HepG2 (cell line): Measurements from ENCODE around the gene NDUFAF3. TPM values are rescaled to one million over a fixed set of nuclear protein-coding genes. Genes with fewer than 3 reads are reported as not detected.
A peak's percentile ranks its signal among the peaks of the same experiment; 100 is the strongest.

Experiments used
- FOXJ3 ChIP-seq: sonication (generic); formaldehyde crosslinking; IDR thresholded peaks from 2 replicates; pipeline ENCODE4 v1.4.0; 2020; ENCODE audit warnings: missing genetic modification reagents, mild to moderate bottlenecking, borderline replicate concordance
- HCFC1 ChIP-seq: fragments of 150-350 bp; IDR thresholded peaks from 2 replicates; pipeline ENCODE4 v1.6.1; 2014; ENCODE audit warnings: low read depth, low read length
- HNRNPH1 ChIP-seq: fragments of 200-400 bp; formaldehyde crosslinking; optimal IDR thresholded peaks from 2 replicates; pipeline ENCODE3; 2017; ENCODE audit warnings: mild to moderate bottlenecking, low read depth, low read length
- KMT2B ChIP-seq: IDR thresholded peaks from 2 replicates; pipeline ENCODE4 v1.6.1; 2016; ENCODE audit warnings: missing genetic modification reagents, missing compliant biosample characterization
- MAX ChIP-seq: IDR thresholded peaks from 2 replicates; pipeline ENCODE4 v1.6.1; 2012; ENCODE audit warnings: inconsistent platforms
- MEF2D ChIP-seq: sonication (generic); formaldehyde crosslinking; IDR thresholded peaks from 2 replicates; pipeline ENCODE4 v1.5.1; 2020; ENCODE audit warnings: mild to moderate bottlenecking, missing genetic modification reagents
- MTA1 ChIP-seq: sonication (generic); formaldehyde crosslinking; IDR thresholded peaks from 2 replicates; pipeline ENCODE4 v1.4.0; 2020; ENCODE audit warnings: missing genetic modification reagents, mild to moderate bottlenecking, borderline replicate concordance
- NKX3-1 ChIP-seq: sonication (generic); formaldehyde crosslinking; IDR thresholded peaks from 2 replicates; pipeline ENCODE4 v1.5.0; 2020; ENCODE audit warnings: missing genetic modification reagents
- RBFOX2 ChIP-seq: fragments of 200-400 bp; formaldehyde crosslinking; IDR thresholded peaks from 2 replicates; pipeline ENCODE4 v1.6.1; 2017; ENCODE audit warnings: low read depth, mild to moderate bottlenecking, low read length
- ZNF101 ChIP-seq: sonication (generic); formaldehyde crosslinking; IDR thresholded peaks from 2 replicates; pipeline ENCODE4 v1.4.0; 2020; ENCODE audit warnings: mild to moderate bottlenecking, low read depth, missing genetic modification reagents, borderline replicate concordance
- ZNF230 ChIP-seq: sonication (generic); formaldehyde crosslinking; IDR thresholded peaks from 2 replicates; pipeline ENCODE4 v1.4.0; 2020; ENCODE audit warnings: mild to moderate bottlenecking, missing genetic modification reagents
- ZNF253 ChIP-seq: sonication (generic); formaldehyde crosslinking; IDR thresholded peaks from 2 replicates; pipeline ENCODE4 v1.8.0; 2022; ENCODE audit warnings: mild to moderate bottlenecking, missing genetic modification reagents, borderline replicate concordance
- ZNF468 ChIP-seq: sonication (generic); formaldehyde crosslinking; IDR thresholded peaks from 2 replicates; pipeline ENCODE4 v1.8.0; 2022; ENCODE audit warnings: mild to moderate bottlenecking, moderate library complexity, missing genetic modification reagents
- ZNF543 ChIP-seq: sonication (generic); formaldehyde crosslinking; IDR thresholded peaks from 2 replicates; pipeline ENCODE4 v1.4.0; 2020; ENCODE audit warnings: mild to moderate bottlenecking, missing genetic modification reagents
- ZNF552 ChIP-seq: sonication (generic); formaldehyde crosslinking; IDR thresholded peaks from 2 replicates; pipeline ENCODE4 v1.9.0; 2022; ENCODE audit warnings: missing genetic modification reagents, mild to moderate bottlenecking, borderline replicate concordance
- ZNF619 ChIP-seq: sonication (generic); formaldehyde crosslinking; IDR thresholded peaks from 2 replicates; pipeline ENCODE4 v1.4.0; 2020; ENCODE audit warnings: mild to moderate bottlenecking, missing genetic modification reagents
- ZNF713 ChIP-seq: sonication (generic); formaldehyde crosslinking; IDR thresholded peaks from 2 replicates; pipeline ENCODE4 v1.4.0; 2020; ENCODE audit warnings: mild to moderate bottlenecking, missing genetic modification reagents
- ZNF768 ChIP-seq: sonication (generic); formaldehyde crosslinking; IDR thresholded peaks from 2 replicates; pipeline ENCODE4 v1.4.0; 2020; ENCODE audit warnings: missing genetic modification reagents
- ZSCAN9 ChIP-seq: IDR thresholded peaks from 2 replicates; pipeline ENCODE4 v1.6.1; 2016; ENCODE audit warnings: borderline replicate concordance
- polyA plus RNA-seq, 8 experiments: library from polyadenylated mRNA; depleted of rRNA in 3 of 8; stranded (reverse) in 7 of 8; unstranded in 1 of 8; fragments of >200 nt; fragmentation: Illumina TruSeq in 4 of 8; extraction: Trizol in 4 of 8; gene quantifications; 2 replicates each; pipeline versions ENCODE4 v1.2.1 to v1.2.3, GENCODE V29; 2011 to 2016; ENCODE audit warnings: low read depth in 4 of 8, missing spikeins in 1 of 8, mixed read lengths in 1 of 8; ENCODE audit not compliant: insufficient read depth in 1 of 8
- total RNA-seq, 5 experiments: library from RNA; depleted of rRNA; stranded (reverse); fragments of >200 nt; fragmentation: Illumina TruSeq; extraction: Trizol; gene quantifications; 2 replicates each; pipeline ENCODE4 v1.2.3, GENCODE V29; 2016; ENCODE audit warnings: low read depth in 1 of 5
- TF ChIP-seq, protein P1 (sequence below): sonication (generic); formaldehyde crosslinking; IDR thresholded peaks from 2 replicates; pipeline ENCODE4 v1.5.0; 2020; ENCODE audit warnings: mild to moderate bottlenecking, missing genetic modification reagents
- TF ChIP-seq, protein P2 (sequence below): sonication (generic); formaldehyde crosslinking; IDR thresholded peaks from 2 replicates; pipeline ENCODE4 v1.5.1; 2020; ENCODE audit warnings: mild to moderate bottlenecking, missing genetic modification reagents, borderline replicate concordance
- TF ChIP-seq, protein P3 (sequence below): IDR thresholded peaks from 2 replicates; pipeline ENCODE4 v1.6.1; 2016; ENCODE audit warnings: missing compliant biosample characterization, missing genetic modification reagents, borderline replicate concordance
- TF ChIP-seq, protein P4 (sequence below): sonication (generic); formaldehyde crosslinking; IDR thresholded peaks from 2 replicates; pipeline ENCODE4 v1.8.0; 2022; ENCODE audit warnings: low read depth, missing genetic modification reagents

Gene NDUFAF3
- total and polyA plus RNA-seq, 2 of the 13 experiments (the other 11 are each of a cell fraction or from before 2014, with no cell fraction given): 39.0 to 50.0 TPM

GRCh38 chr3:49017971-49018706, 3.8 kb upstream of the NDUFAF3 start, which contains the start of gene DALRD3 (continued):
- TF ChIP-seq ZNF101 (CRISPR knock-in tag) (0 out of 2 replicates have a peak, but pooled peaks have one; percentile 58), ZNF543 (peak; percentile 90), ZNF253 (CRISPR knock-in tag) (peak; percentile 62; the same call in 1 of the 2 replicates), NKX3-1 (0 out of 2 replicates have a peak, but pooled peaks have one; percentile 41), ZNF230 (CRISPR knock-in tag) (peak; percentile 59), ZNF619 (CRISPR knock-in tag) (0 out of 2 replicates have a peak, but pooled peaks have one; percentile 35), MEF2D (CRISPR knock-in tag) (0 out of 2 replicates have a peak, but pooled peaks have one; percentile 28), ZNF768 (peak; percentile 60; the same call in 1 of the 2 replicates), HNRNPH1 (no peak), ZNF713 (CRISPR knock-in tag) (0 out of 2 replicates have a peak, but pooled peaks have one; percentile 43), KMT2B (CRISPR knock-in tag) (no peak; the same call in 1 of the 2 replicates), MAX (peak; percentile 77), ZNF468 (CRISPR knock-in tag) (no peak; the same call in 1 of the 2 replicates), FOXJ3 (CRISPR knock-in tag) (no peak), ZSCAN9 (CRISPR knock-in tag) (0 out of 2 replicates have a peak, but pooled peaks have one; percentile 37), RBFOX2 (peak; percentile 71), MTA1 (CRISPR knock-in tag) (peak; percentile 70; the same call in 1 of the 2 replicates), HCFC1 (0 out of 2 replicates have a peak, but pooled peaks have one; percentile 2), ZNF552 (0 out of 2 replicates have a peak, but pooled peaks have one; percentile 29)
- TF ChIP-seq, protein P1, sequence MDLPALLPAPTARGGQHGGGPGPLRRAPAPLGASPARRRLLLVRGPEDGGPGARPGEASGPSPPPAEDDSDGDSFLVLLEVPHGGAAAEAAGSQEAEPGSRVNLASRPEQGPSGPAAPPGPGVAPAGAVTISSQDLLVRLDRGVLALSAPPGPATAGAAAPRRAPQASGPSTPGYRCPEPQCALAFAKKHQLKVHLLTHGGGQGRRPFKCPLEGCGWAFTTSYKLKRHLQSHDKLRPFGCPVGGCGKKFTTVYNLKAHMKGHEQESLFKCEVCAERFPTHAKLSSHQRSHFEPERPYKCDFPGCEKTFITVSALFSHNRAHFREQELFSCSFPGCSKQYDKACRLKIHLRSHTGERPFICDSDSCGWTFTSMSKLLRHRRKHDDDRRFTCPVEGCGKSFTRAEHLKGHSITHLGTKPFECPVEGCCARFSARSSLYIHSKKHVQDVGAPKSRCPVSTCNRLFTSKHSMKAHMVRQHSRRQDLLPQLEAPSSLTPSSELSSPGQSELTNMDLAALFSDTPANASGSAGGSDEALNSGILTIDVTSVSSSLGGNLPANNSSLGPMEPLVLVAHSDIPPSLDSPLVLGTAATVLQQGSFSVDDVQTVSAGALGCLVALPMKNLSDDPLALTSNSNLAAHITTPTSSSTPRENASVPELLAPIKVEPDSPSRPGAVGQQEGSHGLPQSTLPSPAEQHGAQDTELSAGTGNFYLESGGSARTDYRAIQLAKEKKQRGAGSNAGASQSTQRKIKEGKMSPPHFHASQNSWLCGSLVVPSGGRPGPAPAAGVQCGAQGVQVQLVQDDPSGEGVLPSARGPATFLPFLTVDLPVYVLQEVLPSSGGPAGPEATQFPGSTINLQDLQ (CRISPR knock-in tag): peak; percentile 49
- TF ChIP-seq, protein P2, sequence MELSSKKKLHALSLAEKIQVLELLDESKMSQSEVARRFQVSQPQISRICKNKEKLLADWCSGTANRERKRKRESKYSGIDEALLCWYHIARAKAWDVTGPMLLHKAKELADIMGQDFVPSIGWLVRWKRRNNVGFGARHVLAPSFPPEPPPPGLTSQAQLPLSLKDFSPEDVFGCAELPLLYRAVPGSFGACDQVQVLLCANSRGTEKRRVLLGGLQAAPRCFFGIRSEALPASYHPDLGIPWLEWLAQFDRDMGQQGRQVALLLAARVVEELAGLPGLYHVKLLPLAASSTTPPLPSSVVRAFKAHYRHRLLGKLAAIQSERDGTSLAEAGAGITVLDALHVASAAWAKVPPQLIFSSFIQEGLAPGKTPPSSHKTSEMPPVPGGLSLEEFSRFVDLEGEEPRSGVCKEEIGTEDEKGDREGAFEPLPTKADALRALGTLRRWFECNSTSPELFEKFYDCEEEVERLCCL (CRISPR knock-in tag): peak; percentile 45; the same call in 1 of the 2 replicates
- TF ChIP-seq, protein P3, sequence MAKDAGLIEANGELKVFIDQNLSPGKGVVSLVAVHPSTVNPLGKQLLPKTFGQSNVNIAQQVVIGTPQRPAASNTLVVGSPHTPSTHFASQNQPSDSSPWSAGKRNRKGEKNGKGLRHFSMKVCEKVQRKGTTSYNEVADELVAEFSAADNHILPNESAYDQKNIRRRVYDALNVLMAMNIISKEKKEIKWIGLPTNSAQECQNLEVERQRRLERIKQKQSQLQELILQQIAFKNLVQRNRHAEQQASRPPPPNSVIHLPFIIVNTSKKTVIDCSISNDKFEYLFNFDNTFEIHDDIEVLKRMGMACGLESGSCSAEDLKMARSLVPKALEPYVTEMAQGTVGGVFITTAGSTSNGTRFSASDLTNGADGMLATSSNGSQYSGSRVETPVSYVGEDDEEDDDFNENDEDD (CRISPR knock-in tag): peak; percentile 15; the same call in 1 of the 2 replicates
- TF ChIP-seq, protein P4, sequence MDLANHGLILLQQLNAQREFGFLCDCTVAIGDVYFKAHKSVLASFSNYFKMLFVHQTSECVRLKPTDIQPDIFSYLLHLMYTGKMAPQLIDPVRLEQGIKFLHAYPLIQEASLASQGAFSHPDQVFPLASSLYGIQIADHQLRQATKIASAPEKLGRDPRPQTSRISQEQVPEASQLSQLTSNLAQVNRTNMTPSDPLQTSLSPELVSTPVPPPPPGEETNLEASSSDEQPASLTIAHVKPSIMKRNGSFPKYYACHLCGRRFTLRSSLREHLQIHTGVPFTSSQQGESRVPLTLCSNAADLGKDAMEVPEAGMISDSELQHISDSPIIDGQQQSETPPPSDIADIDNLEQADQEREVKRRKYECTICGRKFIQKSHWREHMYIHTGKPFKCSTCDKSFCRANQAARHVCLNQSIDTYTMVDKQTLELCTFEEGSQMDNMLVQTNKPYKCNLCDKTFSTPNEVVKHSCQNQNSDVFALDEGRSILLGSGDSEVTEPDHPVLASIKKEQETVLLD (CRISPR knock-in tag): peak; percentile 76
